Adrenal gland (tissue), 5 donors: Measurements from ENCODE around the gene KCNK6.

Experiments
- POLR2A ChIP-seq, 2 donors: fragments of 450-650 bp; IDR thresholded peaks; one replicate each; pipeline ENCODE4 v1.6.1; 2017; ENCODE audit warnings: antibody characterized with exemption in 2 of 2, mild to moderate bottlenecking in 2 of 2, moderate library complexity in 1 of 2
- TF ChIP-seq, protein P1 (sequence below), 6 experiments: fragments of 450-650 bp in 4 of 6; fragments of 200-600 bp in 2 of 6; sonication (generic) in 1 of 6; IDR thresholded peaks; 1 replicate in 5 of 6; 2 replicates in 1 of 6; pipeline versions ENCODE4 v1.5.1 to v1.8.0; 2016 to 2021; ENCODE audit warnings: antibody characterized with exemption in 6 of 6, mild to moderate bottlenecking in 2 of 6, moderate library complexity in 1 of 6
- donor health status: DM: no; HTN: no; CAD: no.

DNA sequence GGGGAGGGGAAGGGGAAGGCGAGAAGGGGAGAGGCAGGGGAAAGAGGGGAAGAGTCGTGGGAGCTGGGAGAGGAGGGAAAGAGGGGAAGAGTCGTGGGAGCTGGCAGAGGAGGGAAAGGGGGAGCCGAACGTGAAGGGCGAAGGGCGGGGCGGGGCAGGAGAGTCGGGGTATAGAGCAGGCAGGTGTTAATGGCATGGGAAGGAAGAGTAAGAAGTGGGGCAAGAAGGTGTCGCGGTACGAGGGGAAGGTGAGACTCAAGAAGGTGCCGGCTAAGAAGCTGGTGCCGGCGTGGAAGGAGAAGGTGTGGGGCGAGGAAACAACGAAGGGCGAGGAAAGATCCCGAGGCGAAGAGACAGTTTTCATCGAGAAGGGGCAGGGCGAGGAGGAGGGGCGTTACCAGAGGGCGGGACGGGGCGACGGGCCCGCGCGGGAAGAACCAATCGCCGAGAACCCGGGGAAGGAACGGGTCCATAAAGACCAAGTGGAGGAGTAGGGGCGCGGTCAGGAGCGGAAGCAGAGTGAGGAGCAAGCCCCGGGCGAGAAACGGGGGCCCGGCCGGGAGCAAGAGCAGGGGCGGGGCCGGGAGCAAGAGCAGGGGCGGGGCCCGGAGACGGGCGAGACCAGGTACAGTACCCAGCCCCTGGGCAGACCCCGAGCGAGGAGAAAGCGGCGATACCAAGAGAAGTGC lies 16.4 kb downstream of the KCNK6 start:
- TF ChIP-seq, protein P1, sequence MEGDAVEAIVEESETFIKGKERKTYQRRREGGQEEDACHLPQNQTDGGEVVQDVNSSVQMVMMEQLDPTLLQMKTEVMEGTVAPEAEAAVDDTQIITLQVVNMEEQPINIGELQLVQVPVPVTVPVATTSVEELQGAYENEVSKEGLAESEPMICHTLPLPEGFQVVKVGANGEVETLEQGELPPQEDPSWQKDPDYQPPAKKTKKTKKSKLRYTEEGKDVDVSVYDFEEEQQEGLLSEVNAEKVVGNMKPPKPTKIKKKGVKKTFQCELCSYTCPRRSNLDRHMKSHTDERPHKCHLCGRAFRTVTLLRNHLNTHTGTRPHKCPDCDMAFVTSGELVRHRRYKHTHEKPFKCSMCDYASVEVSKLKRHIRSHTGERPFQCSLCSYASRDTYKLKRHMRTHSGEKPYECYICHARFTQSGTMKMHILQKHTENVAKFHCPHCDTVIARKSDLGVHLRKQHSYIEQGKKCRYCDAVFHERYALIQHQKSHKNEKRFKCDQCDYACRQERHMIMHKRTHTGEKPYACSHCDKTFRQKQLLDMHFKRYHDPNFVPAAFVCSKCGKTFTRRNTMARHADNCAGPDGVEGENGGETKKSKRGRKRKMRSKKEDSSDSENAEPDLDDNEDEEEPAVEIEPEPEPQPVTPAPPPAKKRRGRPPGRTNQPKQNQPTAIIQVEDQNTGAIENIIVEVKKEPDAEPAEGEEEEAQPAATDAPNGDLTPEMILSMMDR (IDR thresholded peaks at IDR 0.05) = no peak
- peak in 1 of 2 donors; percentile 67 for TF ChIP-seq POLR2A (IDR thresholded peaks at IDR 0.05)
